LoVo (cell line): Measurements from ENCODE around the gene CFAP161.

ENCODE experiments used
- DNase-seq: peaks from one replicate; pipeline ENCODE4 v3.0.0-alpha.2; 2016; ENCODE audit warnings: low spot score

The CFAP161 gene

GRCh38 chr15:81183439-81183775 is 49.3 kb downstream of the CFAP161 start:
- no peak for DNase-seq

GRCh38 chr15:81184188-81184587 is 50.1 kb downstream of the CFAP161 start:
- DNase-seq = no peak

GRCh38 chr15:81185631-81186295 is 51.7 kb downstream of the CFAP161 start:
- no peak for DNase-seq

GRCh38 chr15:81188354-81188753 is 54.3 kb downstream of the CFAP161 start:
- no peak for DNase-seq

GRCh38 chr15:81189583-81190283 is 55.7 kb downstream of the CFAP161 start:
- DNase-seq = no peak

- DNase-seq = no peak
These were observed 56.9 kb downstream of the CFAP161 start for GRCh38 chr15:81190922-81191507.

GRCh38 chr15:81191701-81192100 is 57.6 kb downstream of the CFAP161 start:
- DNase-seq = no peak

GRCh38 chr15:81194723-81195122 is 60.7 kb downstream of the CFAP161 start:
- no peak for DNase-seq

GRCh38 chr15:81195339-81195864 is 61.3 kb downstream of the CFAP161 start:
- no peak for DNase-seq

GRCh38 chr15:81196576-81197254 is 62.6 kb downstream of the CFAP161 start, which contains the start of gene IL16:
Gene IL16 (plus strand): TSS chr15:81196879. CDS start chr15:81225400, 28,521 bp downstream.
- DNase-seq = no peak

- DNase-seq = no peak
These were observed 63.2 kb downstream of the CFAP161 start for GRCh38 chr15:81197255-81197630.

GRCh38 chr15:81197688-81198281 is 63.7 kb downstream of the CFAP161 start:
- no peak for DNase-seq
